MCF 10A (cell line): Measurements from ENCODE around the gene TCL1A. TPM values are rescaled to one million over a fixed set of nuclear protein-coding genes. Genes with fewer than 3 reads are reported as not detected.

Experiments used
- BruUV-seq: library from RNA; stranded (reverse); fragments of 400-500 nt; replicated peaks from 2 replicates; lab custom pipeline; 2021; lab: Mats Ljungman, UMichigan
- CTCF ChIA-PET: fragments of 300-600 bp; sonication (Branson Sonifier 250); formaldehyde crosslinking; extraction: SDS; loops from one replicate; lab custom pipeline; 2021; ENCODE audit warnings: antibody characterized with exemption, inconsistent platforms; lab: Yijun Ruan, JAX
- POLR2A ChIA-PET: fragments of 300-600, 350-650 bp; sonication (Branson Sonifier 250); formaldehyde crosslinking; extraction: SDS; loops from one replicate; lab custom pipeline; 2020; ENCODE audit warnings: antibody characterized with exemption, inconsistent platforms; lab: Yijun Ruan, JAX
- DNase-seq: peaks from one replicate; pipeline ENCODE4 v3.0.0-alpha.2; 2018; ENCODE audit not compliant: unreplicated experiment
- H3K27ac Mint-ChIP-seq: one replicate; pipeline ENCODE4 v1.8.0; 2022; ENCODE audit warnings: mild to moderate bottlenecking, low read depth, mixed read lengths; ENCODE audit not compliant: unreplicated experiment
- H3K27me3 Mint-ChIP-seq: one replicate; pipeline ENCODE4 v1.8.0; 2022; ENCODE audit warnings: mixed read lengths; ENCODE audit not compliant: insufficient read depth, unreplicated experiment
- H3K36me3 Mint-ChIP-seq: one replicate; pipeline ENCODE4 v1.8.0; 2022; ENCODE audit warnings: mild to moderate bottlenecking, moderate library complexity, mixed read lengths; ENCODE audit not compliant: insufficient read depth, unreplicated experiment
- H3K4me1 Mint-ChIP-seq: one replicate; pipeline ENCODE4 v1.8.0; 2022; ENCODE audit warnings: mixed read lengths; ENCODE audit not compliant: insufficient read depth, unreplicated experiment
- H3K4me3 Mint-ChIP-seq: one replicate; pipeline ENCODE4 v1.8.0; 2022; ENCODE audit warnings: mild to moderate bottlenecking, moderate library complexity, mixed read lengths; ENCODE audit not compliant: unreplicated experiment
- H3K9me3 Mint-ChIP-seq: one replicate; pipeline ENCODE4 v1.8.0; 2022; ENCODE audit warnings: mixed read lengths; ENCODE audit not compliant: unreplicated experiment
- intact Hi-C: fragments of 100-400 bp; cut with micrococcal nuclease; formaldehyde crosslinking; loops from 2 replicates; pipeline ENCODE4 v1.14.1; 2022
- total RNA-seq: library from RNA; stranded (reverse); gene quantifications from 2 replicates; pipeline ENCODE4 v1.2.3, GENCODE V29; 2022
- TF ChIP-seq, protein P1 (sequence below): fragments of 200-600 bp; IDR thresholded peaks from one replicate; pipeline ENCODE4 v1.8.0; 2022; ENCODE audit warnings: antibody characterized with exemption, mild to moderate bottlenecking; ENCODE audit not compliant: unreplicated experiment

Gene TCL1A
- total RNA-seq, 1 experiment from 2014 or later = not detected

GRCh38 chr14:95686935-95687334 is 27.0 kb downstream of the TCL1A start:
- no peak for DNase-seq
- no peaks in the 10 kb centered on the region for H3K36me3 Mint-ChIP-seq
- H3K4me1 Mint-ChIP-seq = no peaks in the 10 kb centered on the region
- TF ChIP-seq, protein P1, sequence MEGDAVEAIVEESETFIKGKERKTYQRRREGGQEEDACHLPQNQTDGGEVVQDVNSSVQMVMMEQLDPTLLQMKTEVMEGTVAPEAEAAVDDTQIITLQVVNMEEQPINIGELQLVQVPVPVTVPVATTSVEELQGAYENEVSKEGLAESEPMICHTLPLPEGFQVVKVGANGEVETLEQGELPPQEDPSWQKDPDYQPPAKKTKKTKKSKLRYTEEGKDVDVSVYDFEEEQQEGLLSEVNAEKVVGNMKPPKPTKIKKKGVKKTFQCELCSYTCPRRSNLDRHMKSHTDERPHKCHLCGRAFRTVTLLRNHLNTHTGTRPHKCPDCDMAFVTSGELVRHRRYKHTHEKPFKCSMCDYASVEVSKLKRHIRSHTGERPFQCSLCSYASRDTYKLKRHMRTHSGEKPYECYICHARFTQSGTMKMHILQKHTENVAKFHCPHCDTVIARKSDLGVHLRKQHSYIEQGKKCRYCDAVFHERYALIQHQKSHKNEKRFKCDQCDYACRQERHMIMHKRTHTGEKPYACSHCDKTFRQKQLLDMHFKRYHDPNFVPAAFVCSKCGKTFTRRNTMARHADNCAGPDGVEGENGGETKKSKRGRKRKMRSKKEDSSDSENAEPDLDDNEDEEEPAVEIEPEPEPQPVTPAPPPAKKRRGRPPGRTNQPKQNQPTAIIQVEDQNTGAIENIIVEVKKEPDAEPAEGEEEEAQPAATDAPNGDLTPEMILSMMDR = no peak
- H3K27me3 Mint-ChIP-seq = peaks cover 41% of the 10 kb centered on the region
- H3K9me3 Mint-ChIP-seq = no peaks in the 10 kb centered on the region
- POLR2A ChIA-PET = no interaction called here
- BruUV-seq = no TSS peak
- CTCF ChIA-PET = no interaction called here
- H3K4me3 Mint-ChIP-seq = no peak overlapping the region
- intact Hi-C loops = no loop called here
- H3K27ac Mint-ChIP-seq = no peak overlapping the region

- CTCF ChIA-PET = interaction anchor here (1.1 kb wide), 1 partner anchor 126 kb away, joined by 3 read pairs; no protein-coding TSS in a partner anchor
- H3K4me1 Mint-ChIP-seq = no peaks in the 10 kb centered on the region
- H3K36me3 Mint-ChIP-seq = no peaks in the 10 kb centered on the region
- no peaks in the 10 kb centered on the region for H3K9me3 Mint-ChIP-seq
- no peak for DNase-seq
- no peak within 1 kb of the TSS for H3K4me3 Mint-ChIP-seq
- H3K27me3 Mint-ChIP-seq = peaks cover 47% of the 10 kb centered on the region
- intact Hi-C loops = no loop called here
- BruUV-seq = no TSS peak
- no peak within 1 kb of the TSS for H3K27ac Mint-ChIP-seq
- TF ChIP-seq, protein P1 = no peak
- POLR2A ChIA-PET = no interaction called here
Observed at GRCh38 chr14:95685978-95686922, 27.7 kb downstream of the TCL1A start, which contains the start of gene TCL1B. TSS of gene TCL1B (plus strand) at chr14:95686426. CDS start at chr14:95686468, 42 bp downstream.

GRCh38 chr14:95683793-95684192 is 30.1 kb downstream of the TCL1A start:
- Mint-ChIP-seq H3K9me3 (no peaks in the 10 kb centered on the region), H3K27me3 (peaks cover 44% of the 10 kb centered on the region), H3K4me1 (no peaks in the 10 kb centered on the region), H3K4me3 (no peak overlapping the region), H3K36me3 (no peaks in the 10 kb centered on the region), H3K27ac (no peak overlapping the region)
- TF ChIP-seq, protein P1 = peak; percentile 14
- DNase-seq = peak; percentile 20
- BruUV-seq = no TSS peak
- CTCF ChIA-PET = no interaction called here
- intact Hi-C loops = no loop called here
- POLR2A ChIA-PET = no interaction called here

GRCh38 chr14:95681153-95681552 is 32.8 kb downstream of the TCL1A start:
- no peak for DNase-seq
- Mint-ChIP-seq H3K27me3 (peaks cover 64% of the 10 kb centered on the region), H3K9me3 (no peaks in the 10 kb centered on the region), H3K36me3 (no peaks in the 10 kb centered on the region), H3K27ac (no peak overlapping the region), H3K4me3 (no peak overlapping the region), H3K4me1 (no peaks in the 10 kb centered on the region)
- TF ChIP-seq, protein P1 = no peak
- intact Hi-C loops = no loop called here
- CTCF ChIA-PET = no interaction called here
- no TSS peak for BruUV-seq
- POLR2A ChIA-PET = no interaction called here
